Brain microvascular endothelial cell (primary cell): Measurements from ENCODE around the gene CLNK.

Source experiments
- DNase-seq: peaks from one replicate; pipeline ENCODE4 v3.0.0-alpha.2; 2020
- H3K27ac ChIP-seq: fragments of 250-450 bp; sonication (Bioruptor Pico); 2 replicates; pipeline ENCODE4 v1.5.1; 2020; ENCODE audit warnings: mild to moderate bottlenecking, moderate library complexity
- H3K27me3 ChIP-seq: fragments of 250-450 bp; sonication (Bioruptor Pico); replicated peaks from 2 replicates; pipeline ENCODE4 v1.5.1; 2020; ENCODE audit warnings: mild to moderate bottlenecking
- H3K36me3 ChIP-seq: fragments of 250-450 bp; sonication (Bioruptor Pico); replicated peaks from 2 replicates; pipeline ENCODE4 v1.5.1; 2020; ENCODE audit warnings: mild to moderate bottlenecking
- H3K4me3 ChIP-seq: 2 replicates; pipeline ENCODE4 v1.5.1; 2011; ENCODE audit warnings: low read depth, mild to moderate bottlenecking, control low read depth, low read length, moderate library complexity
- CTCF ChIP-seq: IDR thresholded peaks from 2 replicates; pipeline ENCODE4 v1.5.1; 2011; ENCODE audit warnings: low read depth, mild to moderate bottlenecking, moderate library complexity, low read length, control low read depth, inconsistent platforms; ENCODE audit errors: missing control alignments
- in situ Hi-C: cut with HindIII; loops from 2 replicates; pipeline ENCODE4 v1.10.0; 2017; ENCODE audit warnings: low sequenced_read_pairs, low pct_ligation_motif_present

CLNK gene

GRCh38 chr4:10691651-10692050 lies 7.1 kb upstream of the CLNK start:
- Histone ChIP-seq H3K36me3 (no peaks in the 10 kb centered on the region), H3K4me3 (no peak overlapping the region), H3K27ac (no peak overlapping the region), H3K27me3 (no peaks in the 10 kb centered on the region)
- TF ChIP-seq CTCF = no peak
- DNase-seq = no peak
- in situ Hi-C loops = no loop called here

- in situ Hi-C loops = no loop called here
- Histone ChIP-seq H3K4me3 (no peak overlapping the region), H3K27me3 (no peaks in the 10 kb centered on the region), H3K36me3 (no peaks in the 10 kb centered on the region), H3K27ac (no peak overlapping the region)
- DNase-seq = no peak
- TF ChIP-seq CTCF = no peak
These were observed 5.8 kb upstream of the CLNK start for GRCh38 chr4:10690185-10690907.

GRCh38 chr4:10688846-10689245 lies 4.3 kb upstream of the CLNK start:
- no peak for DNase-seq
- H3K36me3 ChIP-seq = no peaks in the 10 kb centered on the region
- H3K27me3 ChIP-seq = no peaks in the 10 kb centered on the region
- H3K27ac ChIP-seq = no peak overlapping the region
- H3K4me3 ChIP-seq = no peak overlapping the region
- TF ChIP-seq CTCF = no peak
- in situ Hi-C loops = no loop called here

GRCh38 chr4:10688022-10688421 lies 3.5 kb upstream of the CLNK start:
- Histone ChIP-seq H3K27ac (no peak overlapping the region), H3K4me3 (no peak overlapping the region), H3K36me3 (no peaks in the 10 kb centered on the region), H3K27me3 (no peaks in the 10 kb centered on the region)
- no peak for DNase-seq
- TF ChIP-seq CTCF = no peak
- in situ Hi-C loops = no loop called here

GRCh38 chr4:10687526-10687925 lies 3.0 kb upstream of the CLNK start:
- no peak for TF ChIP-seq CTCF
- H3K36me3 ChIP-seq = no peaks in the 10 kb centered on the region
- no peak for DNase-seq
- no peak overlapping the region for H3K4me3 ChIP-seq
- in situ Hi-C loops = no loop called here
- H3K27me3 ChIP-seq = no peaks in the 10 kb centered on the region
- H3K27ac ChIP-seq = no peak overlapping the region

GRCh38 chr4:10682397-10682796 lies 2.2 kb downstream of the CLNK start:
- in situ Hi-C loops = no loop called here
- Histone ChIP-seq H3K27me3 (no peaks in the 10 kb centered on the region), H3K4me3 (no peak overlapping the region), H3K27ac (no peak overlapping the region), H3K36me3 (no peaks in the 10 kb centered on the region)
- DNase-seq = no peak
- TF ChIP-seq CTCF = no peak
